ENCODE measurements around the gene ABCB8.

ABCB8 gene

DNA sequence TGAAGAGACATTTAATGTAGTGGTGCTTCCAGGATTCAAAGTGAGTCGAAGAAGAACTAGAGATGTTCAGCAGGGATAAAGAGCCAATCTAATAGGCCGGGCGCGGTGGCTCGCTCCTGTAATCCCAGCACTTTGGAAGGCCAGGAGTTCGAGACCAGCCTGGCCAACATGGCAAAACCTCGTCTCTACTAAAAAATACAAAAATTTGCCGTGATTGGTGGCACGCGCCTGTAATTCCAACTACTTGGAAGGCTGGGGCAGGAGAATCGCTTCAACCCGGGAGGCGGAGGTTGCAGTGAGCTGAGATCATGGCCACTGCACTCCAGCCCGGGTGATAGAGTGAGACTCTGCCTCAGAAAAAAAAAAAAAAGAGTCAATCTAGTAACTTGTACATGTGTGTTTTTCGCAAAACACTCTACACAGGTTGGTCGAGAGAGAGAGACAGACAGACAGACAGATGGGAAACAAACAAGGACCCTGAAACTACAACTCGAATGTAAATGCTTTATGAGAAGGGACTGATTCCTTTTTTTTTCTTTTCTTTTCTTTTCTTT, 775 bp downstream of the ABCB8 start:
- TF ChIP-seq, protein P1, sequence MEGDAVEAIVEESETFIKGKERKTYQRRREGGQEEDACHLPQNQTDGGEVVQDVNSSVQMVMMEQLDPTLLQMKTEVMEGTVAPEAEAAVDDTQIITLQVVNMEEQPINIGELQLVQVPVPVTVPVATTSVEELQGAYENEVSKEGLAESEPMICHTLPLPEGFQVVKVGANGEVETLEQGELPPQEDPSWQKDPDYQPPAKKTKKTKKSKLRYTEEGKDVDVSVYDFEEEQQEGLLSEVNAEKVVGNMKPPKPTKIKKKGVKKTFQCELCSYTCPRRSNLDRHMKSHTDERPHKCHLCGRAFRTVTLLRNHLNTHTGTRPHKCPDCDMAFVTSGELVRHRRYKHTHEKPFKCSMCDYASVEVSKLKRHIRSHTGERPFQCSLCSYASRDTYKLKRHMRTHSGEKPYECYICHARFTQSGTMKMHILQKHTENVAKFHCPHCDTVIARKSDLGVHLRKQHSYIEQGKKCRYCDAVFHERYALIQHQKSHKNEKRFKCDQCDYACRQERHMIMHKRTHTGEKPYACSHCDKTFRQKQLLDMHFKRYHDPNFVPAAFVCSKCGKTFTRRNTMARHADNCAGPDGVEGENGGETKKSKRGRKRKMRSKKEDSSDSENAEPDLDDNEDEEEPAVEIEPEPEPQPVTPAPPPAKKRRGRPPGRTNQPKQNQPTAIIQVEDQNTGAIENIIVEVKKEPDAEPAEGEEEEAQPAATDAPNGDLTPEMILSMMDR (IDR thresholded peaks at IDR 0.05; ENCODE audit: low read depth, low read length, missing control alignments): no peak
- in situ Hi-C loops (cut with HindIII; ENCODE audit: low pct_ligation_motif_present, low sequenced_read_pairs): no loop called here
- peaks cover 8% of the 10 kb centered on the region for H3K36me3 ChIP-seq (replicated peaks)
- H3K27me3 ChIP-seq (replicated peaks): no peaks in the 10 kb centered on the region
- H3K4me3 ChIP-seq (ENCODE audit: low read depth, low read length): peak overlapping the region; percentile 85
- H3K27ac ChIP-seq: peak overlapping the region; percentile 72
- no peak for DNase-seq

DNA sequence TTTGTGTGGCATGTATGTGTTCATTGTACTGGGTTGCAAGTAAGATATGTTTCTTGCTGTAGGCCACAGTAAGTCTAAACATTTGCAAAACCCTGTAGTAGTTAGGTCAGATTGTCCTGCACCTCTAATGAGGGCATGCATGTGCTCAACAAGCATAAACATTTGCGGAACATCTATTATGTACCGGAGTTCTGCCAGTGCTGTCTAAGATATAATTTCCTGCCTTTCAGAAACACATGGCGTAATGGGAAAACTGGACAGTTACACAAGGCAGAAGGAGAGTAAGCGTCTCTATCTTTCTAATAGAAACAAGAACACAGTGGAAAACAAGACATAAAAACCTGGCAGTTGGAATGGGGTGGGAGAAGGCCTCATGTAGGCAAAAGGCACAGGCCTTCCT, 2.8 kb downstream of the ABCB8 start:
- TF ChIP-seq, protein P1 (IDR thresholded peaks at IDR 0.05; ENCODE audit: low read depth, low read length, missing control alignments): no peak
- peaks cover 27% of the 10 kb centered on the region for H3K36me3 ChIP-seq (replicated peaks)
- H3K27ac ChIP-seq: no peak overlapping the region
- no peak overlapping the region for H3K4me3 ChIP-seq (ENCODE audit: low read depth, low read length)
- no peaks in the 10 kb centered on the region for H3K27me3 ChIP-seq (replicated peaks)
- DNase-seq: no peak
- in situ Hi-C loops (cut with HindIII; ENCODE audit: low pct_ligation_motif_present, low sequenced_read_pairs): no loop called here

DNA sequence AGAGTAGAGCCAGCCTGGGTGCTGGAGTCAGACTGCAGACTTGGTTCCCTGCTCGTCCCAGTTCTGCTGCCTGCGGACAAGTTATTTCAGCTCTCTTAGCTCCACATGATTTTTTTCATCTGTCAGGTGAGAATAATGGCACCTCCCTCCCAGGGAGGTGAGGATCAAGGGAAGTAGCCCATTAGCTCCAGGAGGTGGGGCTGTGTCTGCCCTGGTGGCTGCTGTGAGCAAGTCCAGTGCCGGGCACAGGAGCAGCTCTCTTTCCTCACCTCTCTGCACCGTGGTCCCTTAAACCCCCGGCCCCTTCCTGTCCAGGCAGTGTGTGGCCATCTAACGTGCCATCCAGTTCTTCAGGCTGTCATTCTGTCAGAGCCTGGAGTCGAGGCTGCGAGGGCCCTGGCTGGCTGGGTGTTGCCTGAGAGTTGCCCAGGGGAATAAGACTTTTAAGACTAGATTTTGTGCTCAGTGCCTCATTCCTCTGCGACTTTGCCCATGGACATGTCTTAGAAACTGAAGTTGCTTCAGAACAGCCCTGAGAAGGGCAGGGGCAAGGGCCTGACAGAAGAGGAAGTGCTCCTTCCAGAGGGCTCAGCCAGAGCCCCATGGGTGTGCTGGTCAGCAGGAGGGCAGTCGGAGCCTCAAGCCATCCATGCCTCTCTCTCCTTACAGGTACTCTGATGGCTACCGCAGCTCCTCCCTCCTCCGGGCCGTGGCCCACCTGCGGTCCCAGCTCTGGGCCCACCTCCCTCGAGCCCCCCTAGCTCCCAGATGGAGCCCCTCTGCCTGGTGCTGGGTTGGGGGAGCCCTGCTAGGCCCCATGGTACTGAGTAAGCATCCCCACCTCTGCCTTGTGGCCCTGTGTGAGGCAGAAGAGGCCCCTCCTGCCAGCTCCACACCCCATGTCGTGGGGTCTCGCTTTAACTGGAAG, 5.0 kb downstream of the ABCB8 start:
- Histone ChIP-seq H3K27me3 (replicated peaks) (no peaks in the 10 kb centered on the region), H3K4me3 (ENCODE audit: low read depth, low read length) (no peak overlapping the region), H3K27ac (no peak overlapping the region), H3K36me3 (replicated peaks) (peaks cover 43% of the 10 kb centered on the region)
- DNase-seq: no peak
- in situ Hi-C loops (cut with HindIII; ENCODE audit: low pct_ligation_motif_present, low sequenced_read_pairs): no loop called here
- TF ChIP-seq, protein P1 (IDR thresholded peaks at IDR 0.05; ENCODE audit: low read depth, low read length, missing control alignments): peak; percentile 44

DNA sequence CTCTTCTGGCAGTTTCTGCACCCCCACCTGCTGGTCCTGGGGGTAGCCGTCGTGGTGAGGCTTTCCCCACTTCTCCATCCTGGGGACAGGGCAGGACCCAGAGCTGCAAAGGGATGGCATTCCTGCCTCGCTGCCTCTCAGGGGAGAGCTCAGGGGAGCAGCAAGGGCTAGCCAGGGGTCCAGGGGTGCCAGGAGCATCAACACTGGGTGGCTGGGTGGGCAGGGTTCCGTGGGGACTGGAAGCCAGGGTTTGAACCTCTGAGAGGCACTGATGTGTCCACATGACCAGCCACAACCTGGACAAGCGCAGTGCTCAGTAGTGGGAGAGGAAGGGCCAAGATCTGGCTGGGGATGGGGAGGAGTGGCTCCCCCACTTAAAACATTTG, 5.6 kb downstream of the ABCB8 start:
- no peaks in the 10 kb centered on the region for H3K27me3 ChIP-seq (replicated peaks)
- peaks cover 43% of the 10 kb centered on the region for H3K36me3 ChIP-seq (replicated peaks)
- DNase-seq: no peak
- in situ Hi-C loops (cut with HindIII; ENCODE audit: low pct_ligation_motif_present, low sequenced_read_pairs): no loop called here
- no peak overlapping the region for H3K4me3 ChIP-seq (ENCODE audit: low read depth, low read length)
- no peak overlapping the region for H3K27ac ChIP-seq
- TF ChIP-seq, protein P1 (IDR thresholded peaks at IDR 0.05; ENCODE audit: low read depth, low read length, missing control alignments): no peak

DNA sequence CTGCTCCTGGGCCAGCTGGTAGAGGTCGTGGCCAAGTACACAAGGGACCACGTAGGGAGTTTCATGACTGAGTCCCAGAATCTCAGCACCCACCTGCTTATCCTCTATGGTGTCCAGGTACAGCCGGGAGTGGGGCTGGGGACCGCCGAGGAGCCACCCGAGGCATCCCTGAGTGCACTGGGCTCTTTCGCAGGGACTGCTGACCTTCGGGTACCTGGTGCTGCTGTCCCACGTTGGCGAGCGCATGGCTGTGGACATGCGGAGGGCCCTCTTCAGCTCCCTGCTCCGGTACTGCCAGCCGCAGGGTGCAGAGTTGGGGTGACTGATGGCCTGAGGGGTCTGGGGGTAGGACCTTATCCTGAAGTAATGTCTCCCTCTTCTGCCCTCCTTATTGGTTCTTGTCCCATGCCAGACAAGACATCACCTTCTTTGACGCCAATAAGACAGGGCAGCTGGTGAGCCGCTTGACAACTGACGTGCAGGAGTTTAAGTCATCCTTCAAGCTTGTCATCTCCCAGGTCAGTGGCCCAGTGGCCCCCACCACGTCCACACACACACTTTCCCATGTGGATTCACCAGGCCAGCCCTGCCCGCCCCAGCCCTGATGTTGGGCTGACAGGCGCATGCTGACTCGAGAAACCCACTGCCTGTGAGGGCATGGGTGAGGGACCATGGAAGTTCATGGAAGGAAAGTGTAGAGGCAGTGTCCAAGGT, 6.2 kb downstream of the ABCB8 start:
- Histone ChIP-seq H3K27me3 (replicated peaks) (no peaks in the 10 kb centered on the region), H3K36me3 (replicated peaks) (peaks cover 43% of the 10 kb centered on the region), H3K4me3 (ENCODE audit: low read depth, low read length) (no peak overlapping the region), H3K27ac (no peak overlapping the region)
- in situ Hi-C loops (cut with HindIII; ENCODE audit: low pct_ligation_motif_present, low sequenced_read_pairs): no loop called here
- TF ChIP-seq, protein P1 (IDR thresholded peaks at IDR 0.05; ENCODE audit: low read depth, low read length, missing control alignments): no peak
- DNase-seq: no peak

All from brain microvascular endothelial cell (primary cell).